HG03457 (cell line): ENCODE measurements around the gene CSRP1.
"Not testable (repeated sequence)": the region's sequence is repeated elsewhere in the genome, so short reads cannot be mapped to it uniquely, and the experiment has no call there.

Experiments used
- ATAC-seq: cut with Tn5 transposase; IDR thresholded peaks from one replicate; pipeline ENCODE4 v1.9.1; 2021; ENCODE audit warnings: moderate number of reproducible peaks; ENCODE audit not compliant: unreplicated experiment

CSRP1 gene

GRCh38 chr1:201537891-201538611 lies 31.1 kb upstream of the CSRP1 start:
- ATAC-seq = no peak

- ATAC-seq = no peak
These were observed 30.5 kb upstream of the CSRP1 start for GRCh38 chr1:201537467-201537866.

GRCh38 chr1:201537028-201537427 lies 30.1 kb upstream of the CSRP1 start:
- no peak for ATAC-seq

- no peak for ATAC-seq
These were observed 29.6 kb upstream of the CSRP1 start for GRCh38 chr1:201536558-201536957.

- ATAC-seq = no peak
These were observed 29.0 kb upstream of the CSRP1 start for GRCh38 chr1:201535919-201536245.

GRCh38 chr1:201535046-201535918 lies 28.4 kb upstream of the CSRP1 start:
- no peak for ATAC-seq

GRCh38 chr1:201533836-201534235 lies 26.9 kb upstream of the CSRP1 start:
- ATAC-seq = no peak

- ATAC-seq = no peak
These were observed 24.9 kb upstream of the CSRP1 start for GRCh38 chr1:201531551-201532425.

GRCh38 chr1:201530741-201531531 lies 24.0 kb upstream of the CSRP1 start:
- ATAC-seq = no peak

- no peak for ATAC-seq
These were observed 21.8 kb upstream of the CSRP1 start for GRCh38 chr1:201528631-201529252.

- ATAC-seq = no peak
These were observed 21.0 kb upstream of the CSRP1 start for GRCh38 chr1:201527879-201528278.

GRCh38 chr1:201525193-201525778 lies 18.4 kb upstream of the CSRP1 start:
- ATAC-seq = no peak

GRCh38 chr1:201520046-201520575 lies 13.2 kb upstream of the CSRP1 start:
- ATAC-seq = not testable (repeated sequence)

- ATAC-seq = no peak
These were observed 11.1 kb upstream of the CSRP1 start for GRCh38 chr1:201518071-201518470.

GRCh38 chr1:201517631-201518030 lies 10.7 kb upstream of the CSRP1 start:
- no peak for ATAC-seq

GRCh38 chr1:201516511-201517127 lies 9.7 kb upstream of the CSRP1 start:
- ATAC-seq = no peak

GRCh38 chr1:201515895-201516294 lies 9.0 kb upstream of the CSRP1 start:
- no peak for ATAC-seq

GRCh38 chr1:201515062-201515750 lies 8.3 kb upstream of the CSRP1 start:
- ATAC-seq = no peak
